Trophoblast cell (in vitro differentiated cells and primary cell): Measurements from ENCODE around the gene RAB24.

ENCODE experiments used
- DNase-seq, 2 donors: peaks; one replicate each; pipeline ENCODE4 v3.0.0-alpha.2; 2016
- H2AFZ ChIP-seq: 2 replicates; pipeline ENCODE4 v1.6.1; 2013; ENCODE audit warnings: low read length, moderate library complexity, mild to moderate bottlenecking; ENCODE audit not compliant: insufficient read depth, poor library complexity
- H2AK5ac ChIP-seq: 2 replicates; pipeline ENCODE4 v1.6.1; 2013; ENCODE audit warnings: mild to moderate bottlenecking, low read length
- H2BK120ac ChIP-seq: 2 replicates; pipeline ENCODE4 v1.6.1; 2013; ENCODE audit warnings: low read length, mild to moderate bottlenecking, moderate library complexity; ENCODE audit not compliant: insufficient read depth, poor library complexity
- H2BK12ac ChIP-seq: 2 replicates; pipeline ENCODE4 v1.6.1; 2013; ENCODE audit warnings: mild to moderate bottlenecking, low read length, moderate library complexity
- H2BK5ac ChIP-seq: 2 replicates; pipeline ENCODE4 v1.6.1; 2013; ENCODE audit warnings: low read length, low read depth, moderate library complexity, mild to moderate bottlenecking; ENCODE audit not compliant: poor library complexity
- H3K14ac ChIP-seq: 2 replicates; pipeline ENCODE4 v1.6.1; 2013; ENCODE audit warnings: mild to moderate bottlenecking, low read length
- H3K18ac ChIP-seq: 2 replicates; pipeline ENCODE4 v1.6.1; 2013; ENCODE audit warnings: mild to moderate bottlenecking, low read length
- H3K23ac ChIP-seq: 2 replicates; pipeline ENCODE4 v1.6.1; 2013; ENCODE audit warnings: low read length
- H3K27ac ChIP-seq: 2 replicates; pipeline ENCODE4 v1.5.1; 2013; ENCODE audit warnings: low read depth, mild to moderate bottlenecking, inconsistent platforms, low read length, moderate library complexity
- H3K27me3 ChIP-seq: 2 replicates; pipeline ENCODE4 v1.6.1; 2013; ENCODE audit warnings: inconsistent platforms, mild to moderate bottlenecking, low read length, moderate library complexity; ENCODE audit not compliant: insufficient read depth
- H3K36me3 ChIP-seq, 2 experiments: 1 replicate in 1 of 2; 2 replicates in 1 of 2; pipeline ENCODE4 v1.6.1; 2013; ENCODE audit warnings: low read length in 2 of 2, mild to moderate bottlenecking in 2 of 2, moderate library complexity in 1 of 2; ENCODE audit not compliant: insufficient read depth in 2 of 2, control insufficient read depth in 1 of 2
- H3K4ac ChIP-seq: 2 replicates; pipeline ENCODE4 v1.6.1; 2013; ENCODE audit warnings: low read depth, mild to moderate bottlenecking, low read length, moderate library complexity
- H3K4me1 ChIP-seq, 2 experiments: 1 replicate in 1 of 2; 2 replicates in 1 of 2; pipeline ENCODE4 v1.6.1; 2013; ENCODE audit warnings: low read length in 2 of 2, mild to moderate bottlenecking in 2 of 2, moderate library complexity in 1 of 2; ENCODE audit not compliant: insufficient read depth in 2 of 2, control insufficient read depth in 1 of 2
- H3K4me2 ChIP-seq: 2 replicates; pipeline ENCODE4 v1.6.1; 2013; ENCODE audit warnings: inconsistent platforms, mild to moderate bottlenecking, low read length, moderate library complexity
- H3K4me3 ChIP-seq: 2 replicates; pipeline ENCODE4 v1.5.1; 2013; ENCODE audit warnings: mild to moderate bottlenecking, low read depth, low read length, inconsistent platforms
- H3K79me1 ChIP-seq: one replicate; pipeline ENCODE4 v1.6.1; 2013; ENCODE audit warnings: low read length
- H3K79me2 ChIP-seq: 2 replicates; pipeline ENCODE4 v1.6.1; 2013; ENCODE audit warnings: low read length, mild to moderate bottlenecking; ENCODE audit not compliant: control insufficient read depth, insufficient read depth, poor library complexity
- H3K9ac ChIP-seq: 2 replicates; pipeline ENCODE4 v1.6.1; 2013; ENCODE audit warnings: mild to moderate bottlenecking, low read length
- H3K9me3 ChIP-seq: 2 replicates; pipeline ENCODE4 v1.6.1; 2013; ENCODE audit warnings: low read depth, mild to moderate bottlenecking, control low read depth, inconsistent platforms, low read length; ENCODE audit not compliant: insufficient read depth
- H4K12ac ChIP-seq: 2 replicates; pipeline ENCODE4 v1.6.1; 2013; ENCODE audit warnings: low read depth, mild to moderate bottlenecking, low read length, moderate library complexity
- H4K8ac ChIP-seq: 2 replicates; pipeline ENCODE4 v1.6.1; 2013; ENCODE audit warnings: low read depth, mild to moderate bottlenecking, low read length, moderate library complexity
- H4K91ac ChIP-seq: one replicate; pipeline ENCODE4 v1.6.1; 2013; ENCODE audit warnings: low read depth, mild to moderate bottlenecking, low read length, moderate library complexity
- WGBS: extraction: QIAGEN DNeasy Blood & Tissue Kit; methylation state at CpG from one replicate; pipeline ENCODE4 v1.1.7; 2013; ENCODE audit warnings: missing lambda C conversion rate; ENCODE audit not compliant: insufficient read length, insufficient coverage; ENCODE audit errors: extremely low coverage; 5-methylcytosine and 5-hydroxymethylcytosine counted together

The RAB24 gene

GRCh38 chr5:177276886-177277285, 26.6 kb downstream of the RAB24 start:
- H4K12ac ChIP-seq = no peak overlapping the region
- H3K36me3 ChIP-seq = peaks cover 23 to 38% of the 10 kb centered on the region in 2 experiments
- no peak overlapping the region for H3K9ac ChIP-seq
- no peak overlapping the region for H3K23ac ChIP-seq
- no peak overlapping the region for H2BK5ac ChIP-seq
- H3K79me1 ChIP-seq = no peaks in the 10 kb centered on the region
- H2AFZ ChIP-seq = no peak overlapping the region
- no peak overlapping the region for H4K8ac ChIP-seq
- H3K79me2 ChIP-seq = no peaks in the 10 kb centered on the region
- H3K14ac ChIP-seq = no peak overlapping the region
- H3K27ac ChIP-seq = no peak overlapping the region
- no peak overlapping the region for H3K4me3 ChIP-seq
- no peaks in the 10 kb centered on the region for H3K9me3 ChIP-seq
- no peak overlapping the region for H2BK12ac ChIP-seq
- H3K4me1 ChIP-seq = no peaks in the 10 kb centered on the region
- no CpG with 5 or more reads among the region's 1 CpG for WGBS
- no peak overlapping the region for H3K4me2 ChIP-seq
- no peak overlapping the region for H3K18ac ChIP-seq
- no peak for DNase-seq
- no peaks in the 10 kb centered on the region for H3K27me3 ChIP-seq
- H2BK120ac ChIP-seq = no peak overlapping the region
- no peak overlapping the region for H2AK5ac ChIP-seq
- no peak overlapping the region for H4K91ac ChIP-seq
- H3K4ac ChIP-seq = no peak overlapping the region

GRCh38 chr5:177275883-177276282, 27.6 kb downstream of the RAB24 start:
- H2BK5ac ChIP-seq = no peak overlapping the region
- H3K79me2 ChIP-seq = no peaks in the 10 kb centered on the region
- H3K4me1 ChIP-seq = no peaks in the 10 kb centered on the region
- no peak overlapping the region for H2BK12ac ChIP-seq
- no peak overlapping the region for H2BK120ac ChIP-seq
- H2AFZ ChIP-seq = no peak overlapping the region
- H3K9ac ChIP-seq = no peak overlapping the region
- no peaks in the 10 kb centered on the region for H3K79me1 ChIP-seq
- H3K23ac ChIP-seq = no peak overlapping the region
- H3K4me3 ChIP-seq = no peak overlapping the region
- H3K18ac ChIP-seq = no peak overlapping the region
- H4K8ac ChIP-seq = no peak overlapping the region
- H3K14ac ChIP-seq = no peak overlapping the region
- no peak overlapping the region for H4K12ac ChIP-seq
- H2AK5ac ChIP-seq = no peak overlapping the region
- H4K91ac ChIP-seq = no peak overlapping the region
- H3K36me3 ChIP-seq = peaks cover 21 to 34% of the 10 kb centered on the region in 2 experiments
- H3K4ac ChIP-seq = no peak overlapping the region
- no peaks in the 10 kb centered on the region for H3K9me3 ChIP-seq
- WGBS = no CpG with 5 or more reads among the region's 6 CpGs
- H3K4me2 ChIP-seq = no peak overlapping the region
- H3K27ac ChIP-seq = no peak overlapping the region
- no peak for DNase-seq
- H3K27me3 ChIP-seq = no peaks in the 10 kb centered on the region

GRCh38 chr5:177271113-177271512, 32.4 kb downstream of the RAB24 start:
- no peak overlapping the region for H3K27ac ChIP-seq
- WGBS = no CpG with 5 or more reads among the region's 4 CpGs
- no peak overlapping the region for H4K12ac ChIP-seq
- no peak overlapping the region for H3K18ac ChIP-seq
- H2BK120ac ChIP-seq = no peak overlapping the region
- no peak overlapping the region for H2AFZ ChIP-seq
- no peak overlapping the region for H3K9ac ChIP-seq
- H3K23ac ChIP-seq = no peak overlapping the region
- DNase-seq = no peak
- H3K27me3 ChIP-seq = no peaks in the 10 kb centered on the region
- H3K79me2 ChIP-seq = no peaks in the 10 kb centered on the region
- H3K4me3 ChIP-seq = no peak overlapping the region
- no peak overlapping the region for H4K8ac ChIP-seq
- H3K79me1 ChIP-seq = no peaks in the 10 kb centered on the region
- H2BK5ac ChIP-seq = no peak overlapping the region
- no peak overlapping the region for H2AK5ac ChIP-seq
- peaks cover 19 to 39% of the 10 kb centered on the region in 2 experiments for H3K36me3 ChIP-seq
- H3K4me2 ChIP-seq = no peak overlapping the region
- H3K4ac ChIP-seq = no peak overlapping the region
- H3K14ac ChIP-seq = no peak overlapping the region
- no peak overlapping the region for H2BK12ac ChIP-seq
- no peaks in the 10 kb centered on the region for H3K9me3 ChIP-seq
- no peak overlapping the region for H4K91ac ChIP-seq
- H3K4me1 ChIP-seq = no peaks in the 10 kb centered on the region

DNA sequence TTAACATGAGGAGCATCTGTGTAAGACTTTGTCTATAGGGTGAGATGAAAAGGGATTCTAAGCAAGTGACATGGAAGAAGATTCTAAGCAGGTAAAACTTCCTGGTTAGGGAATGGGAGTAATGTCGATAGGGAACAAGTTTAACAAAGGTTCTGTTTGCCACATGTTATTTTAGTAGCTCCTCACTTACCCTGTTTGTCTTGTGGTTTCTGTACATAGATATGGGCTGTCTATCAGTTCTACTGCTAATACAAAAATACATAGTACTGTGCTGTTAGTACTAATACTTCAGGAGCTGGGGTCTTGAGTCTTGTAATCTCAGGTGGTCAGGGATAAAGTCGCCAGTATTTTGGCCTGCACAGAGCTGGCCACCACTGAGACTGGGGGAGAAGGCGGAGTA, 32.9 kb downstream of the RAB24 start:
- Histone ChIP-seq H3K36me3 (peaks cover 20 to 40% of the 10 kb centered on the region in 2 experiments), H3K18ac (no peak overlapping the region), H3K4me2 (no peak overlapping the region), H3K9ac (no peak overlapping the region), H3K4me3 (no peak overlapping the region), H4K91ac (no peak overlapping the region), H4K8ac (no peak overlapping the region), H3K79me1 (no peaks in the 10 kb centered on the region), H3K14ac (no peak overlapping the region), H3K27me3 (no peaks in the 10 kb centered on the region), H2BK5ac (no peak overlapping the region), H3K23ac (no peak overlapping the region), H3K4ac (no peak overlapping the region), H2BK120ac (no peak overlapping the region), H4K12ac (no peak overlapping the region), H3K4me1 (no peaks in the 10 kb centered on the region), H3K27ac (no peak overlapping the region), H2BK12ac (no peak overlapping the region), H2AFZ (no peak overlapping the region), H2AK5ac (no peak overlapping the region), H3K79me2 (no peaks in the 10 kb centered on the region), H3K9me3 (no peaks in the 10 kb centered on the region)
- no CpG with 5 or more reads among the region's 3 CpGs for WGBS
- no peak for DNase-seq
